ENCODE measurements around the gene STIP1. TPM values are rescaled to one million over a fixed set of nuclear protein-coding genes. Genes with fewer than 3 reads are reported as not detected.
A peak's percentile ranks its signal among the peaks of the same experiment; 100 is the strongest.

The STIP1 gene
- total RNA-seq, 2 donors from 2014 or later = 35.8 to 63.6 TPM

- peak; percentile 59 for ATAC-seq
- Histone ChIP-seq H3K27ac (peak overlapping the region in 2 of 4 donors; percentile 14 to 42), H3K36me3 (replicated peaks in 1 of 2; ENCODE audit: insufficient read depth in 1 of 2, low read depth in 2 of 2) (no peaks in the 10 kb centered on the region), H3K4me3 (no peak overlapping the region), H3K9me3 (no peaks in the 10 kb centered on the region), H3K27me3 (no peaks in the 10 kb centered on the region), H3K4me1 (peaks cover 51% of the 10 kb centered on the region)
- TF ChIP-seq POLR2A (IDR thresholded peaks at IDR 0.05) (no peak), CTCF (IDR thresholded peaks at IDR 0.05) (peak; percentile 88 to 95 (median 90))
- WGBS, 2 donors = 23 to 24% methylated on average over 18 to 19 of the region's 19 CpGs
- DNase-seq = peak; percentile 75 to 84 (median 78)
- intact Hi-C loops (cut with DNase I) = no loop called here
These were observed 37.6 kb upstream of the STIP1 start for GRCh38 chr11:64148226-64148916.

GRCh38 chr11:64148917-64149617 is 36.9 kb upstream of the STIP1 start:
- intact Hi-C loops (cut with DNase I) = no loop called here
- Histone ChIP-seq H3K4me3 (no peak overlapping the region), H3K27me3 (no peaks in the 10 kb centered on the region), H3K27ac (no peak overlapping the region), H3K4me1 (peaks cover 51% of the 10 kb centered on the region), H3K36me3 (replicated peaks in 1 of 2; ENCODE audit: insufficient read depth in 1 of 2, low read depth in 2 of 2) (no peaks in the 10 kb centered on the region), H3K9me3 (no peaks in the 10 kb centered on the region)
- DNase-seq = no peak
- TF ChIP-seq POLR2A (IDR thresholded peaks at IDR 0.05) = no peak
- TF ChIP-seq CTCF (IDR thresholded peaks at IDR 0.05) = no peak
- ATAC-seq = no peak
- WGBS, 2 donors = 82 to 98% methylated on average over 5 to 25 of the region's 25 CpGs

GRCh38 chr11:64150051-64150450 is 35.9 kb upstream of the STIP1 start:
- ATAC-seq (no peak), DNase-seq (no peak)
- H3K27me3 ChIP-seq = no peaks in the 10 kb centered on the region
- H3K36me3 ChIP-seq (replicated peaks in 1 of 2; ENCODE audit: insufficient read depth in 1 of 2, low read depth in 2 of 2) = no peaks in the 10 kb centered on the region
- H3K4me1 ChIP-seq = peaks cover 51% of the 10 kb centered on the region
- no peak for TF ChIP-seq POLR2A (IDR thresholded peaks at IDR 0.05)
- intact Hi-C loops (cut with DNase I) = no loop called here
- 80 to 88% methylated on average over 5 to 15 of the region's 15 CpGs for WGBS, 2 donors
- no peak overlapping the region for H3K4me3 ChIP-seq
- peak overlapping the region in 2 of 4 donors; percentile 58 to 71 for H3K27ac ChIP-seq
- H3K9me3 ChIP-seq = no peaks in the 10 kb centered on the region

- Histone ChIP-seq H3K36me3 (replicated peaks in 1 of 2; ENCODE audit: insufficient read depth in 1 of 2, low read depth in 2 of 2) (no peaks in the 10 kb centered on the region), H3K4me3 (no peak overlapping the region), H3K9me3 (no peaks in the 10 kb centered on the region), H3K4me1 (peaks cover 47% of the 10 kb centered on the region), H3K27me3 (no peaks in the 10 kb centered on the region), H3K27ac (peak overlapping the region; percentile 49 to 71 (median 56))
- WGBS, 2 donors = 18 to 25% methylated on average over 9 to 24 of the region's 24 CpGs
- TF ChIP-seq CTCF (IDR thresholded peaks at IDR 0.05) = no peak
- no peak for TF ChIP-seq POLR2A (IDR thresholded peaks at IDR 0.05)
- peak; percentile 64 for ATAC-seq
- intact Hi-C loops (cut with DNase I) = no loop called here
- DNase-seq = peak; percentile 80 to 89 (median 84)
These were observed 35.3 kb upstream of the STIP1 start for GRCh38 chr11:64150481-64151239.

- Histone ChIP-seq H3K4me1 (peaks cover 40% of the 10 kb centered on the region), H3K27me3 (no peaks in the 10 kb centered on the region), H3K9me3 (no peaks in the 10 kb centered on the region), H3K36me3 (replicated peaks in 1 of 2; ENCODE audit: insufficient read depth in 1 of 2, low read depth in 2 of 2) (no peaks in the 10 kb centered on the region), H3K4me3 (no peak overlapping the region), H3K27ac (peak overlapping the region in 3 of 4 donors; percentile 55 to 71 (median 58))
- DNase-seq (no peak), ATAC-seq (no peak)
- TF ChIP-seq POLR2A (IDR thresholded peaks at IDR 0.05) (no peak), CTCF (IDR thresholded peaks at IDR 0.05) (no peak)
- WGBS, 2 donors = 92 to 100% methylated on average over 1 to 6 of the region's 8 CpGs
- intact Hi-C loops (cut with DNase I) = no loop called here
These were observed 34.6 kb upstream of the STIP1 start for GRCh38 chr11:64151337-64151736.
